Suprapubic skin (tissue), 3 donors: ENCODE results near the gene GOLT1A.

Source experiments
- CTCF ChIP-seq, 2 donors: fragments of 200-600 bp in 1 of 2; fragments of 450-650 bp in 1 of 2; sonication (generic) in 1 of 2; IDR thresholded peaks; one replicate each; pipeline ENCODE4 v1.5.1; 2016 to 2019; ENCODE audit warnings: antibody characterized with exemption in 2 of 2, mild to moderate bottlenecking in 1 of 2, moderate library complexity in 1 of 2
- EP300 ChIP-seq: sonication (generic); formaldehyde crosslinking; IDR thresholded peaks from one replicate; pipeline ENCODE4 v1.6.1; 2017; ENCODE audit warnings: antibody characterized with exemption
- POLR2A ChIP-seq, 2 donors: fragments of 450-650 bp; IDR thresholded peaks; one replicate each; pipeline ENCODE4 v1.6.1; 2017; ENCODE audit warnings: antibody characterized with exemption in 2 of 2, mild to moderate bottlenecking in 2 of 2, moderate library complexity in 2 of 2

GRCh38 chr1:204263254-204263910 is 49.6 kb upstream of the GOLT1A start:
- TF ChIP-seq CTCF (IDR thresholded peaks at IDR 0.05) (no peak), EP300 (no peak), POLR2A (IDR thresholded peaks at IDR 0.05) (no peak)
